ENCODE data around the gene ADNP2.

GRCh38 chr18:80158365-80158764 is 49.3 kb downstream of the ADNP2 start:
- no peak for TF ChIP-seq CTCF (IDR thresholded peaks at IDR 0.05)
- no peak for TF ChIP-seq POLR2AphosphoS5 (IDR thresholded peaks at IDR 0.05; ENCODE audit: low read depth, low read length)
- no peak for TF ChIP-seq SIN3A (IDR thresholded peaks at IDR 0.05; ENCODE audit: borderline replicate concordance, insufficient read depth, low read depth, low read length)
- no peak for TF ChIP-seq REST (IDR thresholded peaks at IDR 0.05; ENCODE audit: insufficient read depth in 1 of 2, low read depth in 2 of 2, low read length in 1 of 2)
- TF ChIP-seq TCF7L2 (IDR thresholded peaks at IDR 0.05; ENCODE audit: low read depth, low read length) = no peak
